Caco-2 (cell line): ENCODE results near the gene B2M. TPM values are rescaled to one million over a fixed set of nuclear protein-coding genes. Genes with fewer than 3 reads are reported as not detected.

ENCODE experiments used
- Bru-seq: library from RNA; stranded (reverse); fragments of 400-500 nt; gene quantifications from one replicate; lab custom pipeline; 2021; lab: Mats Ljungman, UMichigan
- BruChase-seq, 2 experiments: library from RNA; stranded (reverse); fragments of 400-500 nt; gene quantifications; one replicate each; lab custom pipeline; 2021; lab: Mats Ljungman, UMichigan
- BruUV-seq: library from RNA; stranded (reverse); fragments of 400-500 nt; replicated peaks from 2 replicates; lab custom pipeline; 2021; lab: Mats Ljungman, UMichigan
- CTCF ChIA-PET: fragments of 300-600 bp; sonication (Branson Sonifier 250); formaldehyde crosslinking; loops from one replicate; lab custom pipeline; 2022; ENCODE audit warnings: antibody characterized with exemption; lab: Charles Lee
- POLR2A ChIA-PET: fragments of 300-600 bp; sonication (Branson Sonifier 250); formaldehyde crosslinking; loops from one replicate; lab custom pipeline; 2022; ENCODE audit warnings: antibody characterized with exemption; lab: Charles Lee
- DNase-seq, 2 experiments: peaks; one replicate each; pipeline versions ENCODE4 v3.0.0 to v3.0.0-alpha.2; 2020 to 2022
- H3K27me3 ChIP-seq: replicated peaks from 2 replicates; pipeline ENCODE4 v1.6.0; 2011; ENCODE audit warnings: low read length; ENCODE audit not compliant: control insufficient read depth, insufficient read depth
- H3K36me3 ChIP-seq: 2 replicates; pipeline ENCODE4 v1.5.1; 2011; ENCODE audit warnings: low read length; ENCODE audit not compliant: control insufficient read depth, insufficient read depth
- H3K4me1 ChIP-seq: fragments of 250-450 bp; sonication (Bioruptor Pico); 2 replicates; pipeline ENCODE4 v1.5.1; 2020; ENCODE audit warnings: mild to moderate bottlenecking
- H3K4me3 ChIP-seq: 2 replicates; pipeline ENCODE4 v1.5.1; 2011; ENCODE audit warnings: low read depth, mild to moderate bottlenecking, control low read depth, low read length
- H3K9me3 ChIP-seq: fragments of 250-450 bp; sonication (Bioruptor Pico); 2 replicates; pipeline ENCODE4 v1.5.1; 2020; ENCODE audit warnings: mild to moderate bottlenecking, moderate library complexity
- H3K27ac Mint-ChIP-seq: one replicate; pipeline ENCODE4 v1.8.0; 2022; ENCODE audit warnings: mixed read lengths; ENCODE audit not compliant: unreplicated experiment
- H3K27me3 Mint-ChIP-seq: one replicate; pipeline ENCODE4 v1.8.0; 2022; ENCODE audit warnings: mixed read lengths; ENCODE audit not compliant: insufficient read depth, unreplicated experiment
- H3K36me3 Mint-ChIP-seq: one replicate; pipeline ENCODE4 v1.8.0; 2022; ENCODE audit warnings: mild to moderate bottlenecking, mixed read lengths; ENCODE audit not compliant: insufficient read depth, unreplicated experiment
- H3K4me1 Mint-ChIP-seq: one replicate; pipeline ENCODE4 v1.8.0; 2022; ENCODE audit warnings: low read depth, mixed read lengths; ENCODE audit not compliant: unreplicated experiment
- H3K4me3 Mint-ChIP-seq: one replicate; pipeline ENCODE4 v1.8.0; 2022; ENCODE audit warnings: mild to moderate bottlenecking, moderate library complexity, mixed read lengths; ENCODE audit not compliant: unreplicated experiment
- H3K9me3 Mint-ChIP-seq: one replicate; pipeline ENCODE4 v1.8.0; 2022; ENCODE audit warnings: mixed read lengths; ENCODE audit not compliant: unreplicated experiment
- CTCF ChIP-seq, 2 experiments: fragments of 200-600 bp in 1 of 2; IDR thresholded peaks; 1 replicate in 1 of 2; 2 replicates in 1 of 2; pipeline versions ENCODE4 v1.5.1 to v1.8.0; 2011 to 2022; ENCODE audit warnings: antibody characterized with exemption in 1 of 2, control low read depth in 1 of 2, inconsistent platforms in 1 of 2, low read depth in 1 of 2, low read length in 1 of 2, mild to moderate bottlenecking in 1 of 2, moderate library complexity in 1 of 2; ENCODE audit not compliant: insufficient read depth in 1 of 2, severe bottlenecking in 1 of 2, unreplicated experiment in 1 of 2
- intact Hi-C: fragments of 100-400 bp; cut with micrococcal nuclease; formaldehyde crosslinking; loops from one replicate; pipeline ENCODE4 v1.10.0; 2022; ENCODE audit not compliant: unreplicated experiment
- long read RNA-seq: library from polyadenylated mRNA; stranded (forward); transcript quantifications from one replicate; pipeline ENCODE4 v2.0.0, GENCODE V29; 2022
- total RNA-seq: library from RNA; stranded (reverse); gene quantifications from 2 replicates; pipeline ENCODE4 v1.2.3, GENCODE V29; 2022

B2M gene
- 269 and 273 TPM in 2 replicates for total RNA-seq
- percentile 92 among the genes with signal in this experiment for Bru-seq, nascent RNA
- BruChase-seq, experiment 1, labeled RNA remaining after a 2-hour chase: percentile 92 among the genes with signal in this experiment
- percentile 97 among the genes with signal in this experiment for BruChase-seq, experiment 2, labeled RNA remaining after a 6-hour chase
- long read RNA-seq, transcript B2M-208 (3 exons, 1,081 nt): minor isoform, 5 of 870 reads
- long read RNA-seq, transcript B2M-204 (4 exons, 1,705 nt): major isoform, 854 of 870 reads
- long read RNA-seq, partial matches to known transcripts: 3 of 870 reads
- long read RNA-seq, other reads (novel, unspliced or antisense): 1 of 870 reads

- no TSS peak for BruUV-seq
- CTCF ChIA-PET: interaction anchor here (3.7 to 4.0 kb wide), 2 partner anchors 18 to 48 kb away, joined by 26 to 27 read pairs; partner anchors contain the start of gene SPG11
- peak within 1 kb of the TSS; percentile 99 for H3K27ac Mint-ChIP-seq
Measured at GRCh38 chr15:44711096-44711742, at the start of gene B2M, which contains the start of gene PATL2. TSS of gene B2M (plus strand) at chr15:44711517. CDS start at chr15:44711547, 30 bp downstream. TSS of gene PATL2 (minus strand) at chr15:44711323. CDS start at chr15:44676490, 34,833 bp downstream.

GRCh38 chr15:44661576-44661975, 49.7 kb upstream of the B2M start:
- Mint-ChIP-seq H3K4me1 (peaks cover 2% of the 10 kb centered on the region), H3K27me3 (no peaks in the 10 kb centered on the region), H3K9me3 (no peaks in the 10 kb centered on the region), H3K36me3 (peaks cover 23% of the 10 kb centered on the region), H3K4me3 (peak overlapping the region; percentile 92), H3K27ac (no peak overlapping the region)
- ChIA-PET CTCF (no interaction called here), POLR2A (no interaction called here)
- intact Hi-C loops: no loop called here
- Histone ChIP-seq H3K36me3 (no peaks in the 10 kb centered on the region), H3K4me1 (peaks cover 6% of the 10 kb centered on the region), H3K9me3 (no peaks in the 10 kb centered on the region), H3K27me3 (no peaks in the 10 kb centered on the region), H3K4me3 (no peak overlapping the region; the same call in 1 of the 2 replicates)
- no peak for TF ChIP-seq CTCF (IDR thresholded peaks at IDR 0.05; ENCODE audit: insufficient read depth in 1 of 2, low read depth in 1 of 2, low read length in 1 of 2, severe bottlenecking in 1 of 2, unreplicated experiment in 1 of 2)
- no peak for DNase-seq
- BruUV-seq: no TSS peak

More at GRCh38 chr15:44711096-44711742, at the start of gene B2M, which contains the start of gene PATL2:
- no peak for TF ChIP-seq CTCF (IDR thresholded peaks at IDR 0.05; ENCODE audit: insufficient read depth in 1 of 2, low read depth in 1 of 2, low read length in 1 of 2, severe bottlenecking in 1 of 2, unreplicated experiment in 1 of 2)
- Histone ChIP-seq H3K9me3 (no peaks in the 10 kb centered on the region), H3K4me3 (peak within 1 kb of the TSS; percentile 66), H3K36me3 (no peaks in the 10 kb centered on the region), H3K27me3 (no peaks in the 10 kb centered on the region), H3K4me1 (peaks cover 17% of the 10 kb centered on the region)
- Mint-ChIP-seq H3K27me3 (no peaks in the 10 kb centered on the region), H3K4me1 (no peaks in the 10 kb centered on the region), H3K9me3 (no peaks in the 10 kb centered on the region), H3K36me3 (peaks cover 26% of the 10 kb centered on the region), H3K4me3 (peak within 1 kb of the TSS; percentile 100)
- DNase-seq: peak; percentile 93 to 94
- intact Hi-C loops: loop anchor here (1.0 kb wide), 2 partner anchors 17 to 48 kb away; partner anchors contain the start of gene SPG11
- POLR2A ChIA-PET: interaction anchor here (0.5 to 4.8 kb wide), 8 partner anchors 18 to 174 kb away, joined by 3 to 32 read pairs (median 4); partner anchors contain the start of genes EIF3J and SPG11
